Thyroid gland (tissue), 4 donors: ENCODE measurements around the gene NEURL1. TPM values are rescaled to one million over a fixed set of nuclear protein-coding genes. Genes with fewer than 3 reads are reported as not detected.
"Not testable (repeated sequence)": the region's sequence is repeated elsewhere in the genome, so short reads cannot be mapped to it uniquely, and the experiment has no call there.

Experiments used
- DNase-seq, 2 donors: peaks; one replicate each; pipeline ENCODE4 v3.0.0-alpha.2; 2019
- H3K27ac ChIP-seq, 3 donors: fragments of 200-600 bp; sonication (generic); 1 replicate in 2 of 3; 2 replicates in 1 of 3; pipeline ENCODE4 v1.5.1; 2016 to 2019; ENCODE audit warnings: mild to moderate bottlenecking in 1 of 3, moderate library complexity in 1 of 3
- H3K27me3 ChIP-seq: fragments of 200-600 bp; sonication (generic); one replicate; pipeline ENCODE4 v1.5.1; 2019
- H3K36me3 ChIP-seq, 2 donors: fragments of 200-600 bp; sonication (generic); one replicate each; pipeline ENCODE4 v1.5.1; 2016 to 2019
- H3K4me1 ChIP-seq, 2 donors: fragments of 200-600 bp; sonication (generic); one replicate each; pipeline ENCODE4 v1.5.1; 2017 to 2019
- H3K4me3 ChIP-seq, 3 donors: fragments of 200-600 bp; sonication (generic); replicated peaks in 1 of 3; 1 replicate in 2 of 3; 2 replicates in 1 of 3; pipeline ENCODE4 v1.5.1; 2016; ENCODE audit warnings: mild to moderate bottlenecking in 1 of 3
- H3K9me3 ChIP-seq: fragments of 200-600 bp; sonication (generic); one replicate; pipeline ENCODE4 v1.5.1; 2017
- POLR2A ChIP-seq, 2 donors: fragments of 450-650 bp; IDR thresholded peaks; one replicate each; pipeline ENCODE4 v1.6.1; 2017; ENCODE audit warnings: antibody characterized with exemption in 2 of 2, mild to moderate bottlenecking in 2 of 2, moderate library complexity in 1 of 2
- WGBS, 2 donors: methylation state at CpG; one replicate each; pipeline ENCODE4 v1.1.5; 2017; 5-methylcytosine and 5-hydroxymethylcytosine counted together
- intact Hi-C: fragments of 100-400 bp; cut with DNase I; formaldehyde crosslinking; loops from one replicate; pipeline ENCODE4 v1.15.1; 2023
- total RNA-seq, 4 donors: library from RNA; depleted of rRNA; stranded (reverse); fragments of >200 nt; gene quantifications; one replicate each; pipeline ENCODE4 v1.2.3, GENCODE V29; 2016
- TF ChIP-seq, protein P1 (sequence below), 6 experiments: fragments of 200-600 bp in 3 of 6; fragments of 450-650 bp in 3 of 6; sonication (generic) in 3 of 6; IDR thresholded peaks; one replicate each; pipeline ENCODE4 v1.5.1; 2016 to 2019; ENCODE audit warnings: antibody characterized with exemption in 6 of 6, mild to moderate bottlenecking in 2 of 6, inconsistent platforms in 1 of 6, moderate library complexity in 1 of 6

NEURL1 gene
- total RNA-seq, 4 donors from 2014 or later = 1.1 TPM; not detected in 3

DNA sequence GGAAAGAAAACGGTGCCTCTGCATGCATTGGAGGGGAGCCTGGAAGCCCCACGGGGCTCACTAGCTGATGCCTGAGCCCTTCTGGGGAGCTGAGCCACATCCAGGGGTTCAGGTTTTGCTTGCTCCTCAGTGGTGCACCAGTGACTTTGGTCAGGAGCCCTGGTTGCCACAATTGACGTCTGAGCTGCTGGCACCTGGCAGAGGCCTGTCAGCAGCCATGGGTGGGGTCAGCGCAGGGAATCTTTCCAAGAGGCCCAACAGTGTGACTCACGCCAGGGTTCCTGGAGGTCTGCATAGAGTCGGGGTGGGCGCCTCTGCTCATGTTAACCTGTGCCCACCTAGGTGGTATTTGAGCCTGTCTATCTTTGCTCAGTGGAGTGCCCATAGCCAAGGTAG is 138.7 kb downstream of the NEURL1 start:
- no peak for DNase-seq
- TF ChIP-seq POLR2A (IDR thresholded peaks at IDR 0.05) = no peak
- Histone ChIP-seq H3K9me3 (no peaks in the 10 kb centered on the region), H3K36me3 (no peaks in the 10 kb centered on the region), H3K27me3 (no peaks in the 10 kb centered on the region), H3K27ac (no peak overlapping the region), H3K4me1 (peaks cover 4 to 18% of the 10 kb centered on the region in 2 donors), H3K4me3 (no peak overlapping the region)
- WGBS, 2 donors = 87% methylated on average over 6 to 7 of the region's 7 CpGs
- intact Hi-C loops = no loop called here

DNA sequence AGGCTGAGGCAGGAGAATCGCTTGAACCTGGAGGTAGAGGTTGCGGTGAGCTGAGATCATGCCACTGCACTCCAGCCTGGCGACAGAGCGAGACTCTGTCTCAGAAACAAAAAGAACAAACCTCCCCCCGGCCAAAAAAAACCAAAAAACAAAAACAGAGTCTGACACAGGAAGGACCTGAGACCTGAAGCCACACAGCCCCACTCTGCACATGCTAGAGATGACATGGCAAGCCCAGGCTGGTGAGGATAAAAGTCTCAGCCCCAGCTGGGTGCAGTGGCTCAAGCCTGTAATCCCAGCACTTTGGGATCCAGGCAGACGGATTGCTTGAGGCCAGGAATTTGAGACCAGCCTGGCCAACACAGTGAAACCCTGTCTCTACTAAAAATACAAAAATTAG is 139.4 kb downstream of the NEURL1 start:
- intact Hi-C loops, DNase-seq, H3K27ac ChIP-seq, H3K4me3 ChIP-seq, H3K36me3 ChIP-seq, H3K9me3 ChIP-seq, H3K27me3 ChIP-seq: not testable (repeated sequence)
- H3K4me1 ChIP-seq = peaks cover 10 to 24% of the 10 kb centered on the region in 2 donors
- WGBS, 2 donors = 91 to 92% methylated on average over 6 of the region's 6 CpGs

- intact Hi-C loops = no loop called here
- peaks cover 20 to 34% of the 10 kb centered on the region in 2 donors for H3K4me1 ChIP-seq
- DNase-seq = no peak
- no peaks in the 10 kb centered on the region for H3K27me3 ChIP-seq
- H3K4me3 ChIP-seq = no peak overlapping the region
- WGBS, 2 donors = 90 to 91% methylated on average over 4 to 7 of the region's 7 CpGs
- no peak overlapping the region for H3K27ac ChIP-seq
- TF ChIP-seq, protein P1, sequence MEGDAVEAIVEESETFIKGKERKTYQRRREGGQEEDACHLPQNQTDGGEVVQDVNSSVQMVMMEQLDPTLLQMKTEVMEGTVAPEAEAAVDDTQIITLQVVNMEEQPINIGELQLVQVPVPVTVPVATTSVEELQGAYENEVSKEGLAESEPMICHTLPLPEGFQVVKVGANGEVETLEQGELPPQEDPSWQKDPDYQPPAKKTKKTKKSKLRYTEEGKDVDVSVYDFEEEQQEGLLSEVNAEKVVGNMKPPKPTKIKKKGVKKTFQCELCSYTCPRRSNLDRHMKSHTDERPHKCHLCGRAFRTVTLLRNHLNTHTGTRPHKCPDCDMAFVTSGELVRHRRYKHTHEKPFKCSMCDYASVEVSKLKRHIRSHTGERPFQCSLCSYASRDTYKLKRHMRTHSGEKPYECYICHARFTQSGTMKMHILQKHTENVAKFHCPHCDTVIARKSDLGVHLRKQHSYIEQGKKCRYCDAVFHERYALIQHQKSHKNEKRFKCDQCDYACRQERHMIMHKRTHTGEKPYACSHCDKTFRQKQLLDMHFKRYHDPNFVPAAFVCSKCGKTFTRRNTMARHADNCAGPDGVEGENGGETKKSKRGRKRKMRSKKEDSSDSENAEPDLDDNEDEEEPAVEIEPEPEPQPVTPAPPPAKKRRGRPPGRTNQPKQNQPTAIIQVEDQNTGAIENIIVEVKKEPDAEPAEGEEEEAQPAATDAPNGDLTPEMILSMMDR (IDR thresholded peaks at IDR 0.05) = no peak
- TF ChIP-seq POLR2A (IDR thresholded peaks at IDR 0.05) = no peak
- no peaks in the 10 kb centered on the region for H3K36me3 ChIP-seq
- no peaks in the 10 kb centered on the region for H3K9me3 ChIP-seq
Measured at GRCh38 chr10:103633846-103634245, 140.3 kb downstream of the NEURL1 start.

DNA sequence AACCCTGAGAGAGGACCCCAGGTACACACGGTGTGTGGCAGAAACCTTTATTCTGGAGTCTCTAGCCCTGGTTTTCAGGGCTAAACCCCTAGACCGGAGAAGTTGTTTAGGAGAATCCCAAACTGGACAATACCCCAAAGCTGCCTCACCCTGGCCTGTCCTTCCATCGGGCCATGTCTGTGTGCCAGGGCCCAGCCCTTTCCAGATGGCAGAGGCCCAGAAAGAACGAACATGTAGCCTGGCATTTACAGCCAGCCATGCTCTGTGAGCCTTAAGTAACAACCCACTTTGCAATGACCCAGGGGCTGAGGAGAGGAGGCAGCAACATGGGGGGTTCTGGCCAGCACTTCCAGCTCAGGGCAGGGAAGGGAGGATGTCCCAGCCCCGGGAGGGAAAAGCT is 142.1 kb downstream of the NEURL1 start:
- intact Hi-C loops = no loop called here
- peak in 1 of 2 donors; percentile 24 for DNase-seq
- Histone ChIP-seq H3K36me3 (no peaks in the 10 kb centered on the region), H3K9me3 (no peaks in the 10 kb centered on the region), H3K4me1 (peaks cover 22 to 38% of the 10 kb centered on the region in 2 donors), H3K27me3 (no peaks in the 10 kb centered on the region), H3K4me3 (no peak overlapping the region), H3K27ac (no peak overlapping the region)
- 44 to 83% methylated on average over 2 to 5 of the region's 5 CpGs for WGBS, 2 donors
- TF ChIP-seq, protein P1 (IDR thresholded peaks at IDR 0.05) = no peak
- TF ChIP-seq POLR2A (IDR thresholded peaks at IDR 0.05) = no peak

DNA sequence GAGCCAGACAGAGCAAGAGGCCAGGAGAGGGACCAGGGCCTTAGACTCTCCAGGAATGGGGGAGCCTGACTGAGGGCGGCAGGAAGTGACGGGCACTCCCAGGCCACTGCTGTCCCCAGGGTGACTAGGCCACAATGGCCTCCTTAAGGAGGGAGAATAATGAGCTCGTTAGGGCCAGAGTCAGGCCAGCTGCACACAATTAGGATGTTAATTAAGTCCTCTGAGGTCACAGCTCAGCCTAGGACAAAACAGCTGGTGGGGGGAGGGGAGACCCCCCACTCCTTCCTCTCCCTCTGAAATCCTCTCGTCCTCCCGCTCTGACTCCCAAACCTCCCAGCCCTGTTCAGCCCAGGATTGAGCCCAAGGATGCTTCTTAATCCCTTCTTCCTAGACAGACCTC is 143.0 kb downstream of the NEURL1 start:
- TF ChIP-seq POLR2A (IDR thresholded peaks at IDR 0.05) = no peak
- TF ChIP-seq, protein P1 (IDR thresholded peaks at IDR 0.05) = no peak
- Histone ChIP-seq H3K27ac (peak overlapping the region in 1 of 3 donors; percentile 57), H3K9me3 (no peaks in the 10 kb centered on the region), H3K36me3 (no peaks in the 10 kb centered on the region), H3K27me3 (no peaks in the 10 kb centered on the region), H3K4me3 (no peak overlapping the region), H3K4me1 (peaks cover 22 to 38% of the 10 kb centered on the region in 2 donors)
- 66 to 86% methylated on average over 5 of the region's 5 CpGs for WGBS, 2 donors
- no peak for DNase-seq
- intact Hi-C loops = no loop called here

- Histone ChIP-seq H3K36me3 (no peaks in the 10 kb centered on the region), H3K9me3 (no peaks in the 10 kb centered on the region), H3K4me1 (peaks cover 22 to 38% of the 10 kb centered on the region in 2 donors), H3K27me3 (no peaks in the 10 kb centered on the region), H3K27ac (peak overlapping the region; percentile 57 to 86 (median 82)), H3K4me3 (no peak overlapping the region)
- WGBS, 2 donors = 37 to 78% methylated on average over 2 to 10 of the region's 10 CpGs
- TF ChIP-seq POLR2A (IDR thresholded peaks at IDR 0.05) = no peak
- TF ChIP-seq, protein P1 (IDR thresholded peaks at IDR 0.05) = no peak
- intact Hi-C loops = no loop called here
- no peak for DNase-seq
Measured at GRCh38 chr10:103637011-103637410, 143.5 kb downstream of the NEURL1 start.
